Subcutaneous adipose tissue (tissue), 4 donors: ENCODE results near the gene ANKRD17. TPM values are rescaled to one million over a fixed set of nuclear protein-coding genes. Genes with fewer than 3 reads are reported as not detected.

Source experiments
- total RNA-seq, 4 donors: library from RNA; depleted of rRNA; stranded (reverse); fragments of >200 nt; gene quantifications; one replicate each; pipeline ENCODE4 v1.1.0, GENCODE V29; 2016
- TF ChIP-seq, protein P1 (sequence below): fragments of 450-650 bp; IDR thresholded peaks from one replicate; pipeline ENCODE4 v1.5.1; 2016; ENCODE audit warnings: low read depth, mild to moderate bottlenecking, control low read depth, antibody characterized with exemption, moderate library complexity

Gene ANKRD17
- total RNA-seq, 4 donors from 2014 or later: 54.6 to 67.7 (median 57.5) TPM

DNA sequence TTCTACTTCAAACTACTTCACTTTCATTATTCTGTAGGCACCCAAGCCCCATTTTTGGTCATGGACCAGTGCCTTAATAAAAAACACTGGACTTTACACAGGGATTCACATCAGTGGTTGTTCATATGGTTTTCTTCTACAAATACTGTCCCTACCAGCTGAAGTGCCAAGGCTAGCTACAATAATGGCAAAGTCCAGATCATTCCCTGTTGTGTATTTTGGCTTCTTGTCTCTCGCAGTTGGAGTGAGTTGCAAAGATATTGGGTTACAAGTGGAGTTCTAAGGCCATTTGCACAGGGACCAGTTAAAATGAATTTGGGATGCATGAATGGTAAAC, 16.7 kb upstream of the ANKRD17 start:
- TF ChIP-seq, protein P1, sequence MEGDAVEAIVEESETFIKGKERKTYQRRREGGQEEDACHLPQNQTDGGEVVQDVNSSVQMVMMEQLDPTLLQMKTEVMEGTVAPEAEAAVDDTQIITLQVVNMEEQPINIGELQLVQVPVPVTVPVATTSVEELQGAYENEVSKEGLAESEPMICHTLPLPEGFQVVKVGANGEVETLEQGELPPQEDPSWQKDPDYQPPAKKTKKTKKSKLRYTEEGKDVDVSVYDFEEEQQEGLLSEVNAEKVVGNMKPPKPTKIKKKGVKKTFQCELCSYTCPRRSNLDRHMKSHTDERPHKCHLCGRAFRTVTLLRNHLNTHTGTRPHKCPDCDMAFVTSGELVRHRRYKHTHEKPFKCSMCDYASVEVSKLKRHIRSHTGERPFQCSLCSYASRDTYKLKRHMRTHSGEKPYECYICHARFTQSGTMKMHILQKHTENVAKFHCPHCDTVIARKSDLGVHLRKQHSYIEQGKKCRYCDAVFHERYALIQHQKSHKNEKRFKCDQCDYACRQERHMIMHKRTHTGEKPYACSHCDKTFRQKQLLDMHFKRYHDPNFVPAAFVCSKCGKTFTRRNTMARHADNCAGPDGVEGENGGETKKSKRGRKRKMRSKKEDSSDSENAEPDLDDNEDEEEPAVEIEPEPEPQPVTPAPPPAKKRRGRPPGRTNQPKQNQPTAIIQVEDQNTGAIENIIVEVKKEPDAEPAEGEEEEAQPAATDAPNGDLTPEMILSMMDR: no peak

DNA sequence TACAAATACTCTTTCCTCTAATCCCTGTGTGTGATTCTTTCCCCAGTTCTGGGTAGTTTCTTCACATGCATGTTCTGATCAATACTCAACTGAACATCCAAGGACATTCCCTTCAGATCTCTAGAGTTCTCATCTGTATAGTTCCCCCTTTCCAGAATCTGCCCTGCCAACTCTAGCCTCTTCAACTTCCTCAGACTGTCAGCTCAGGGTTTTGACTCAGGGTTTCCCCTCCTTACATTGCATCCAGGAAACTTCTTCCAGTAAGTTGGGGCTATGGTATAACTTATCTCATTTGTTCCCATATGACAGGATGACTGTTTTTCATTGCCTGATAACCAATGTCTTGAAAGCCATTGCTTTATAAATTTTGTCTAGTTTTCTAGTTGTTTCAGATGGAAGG, 14.2 kb upstream of the ANKRD17 start:
- TF ChIP-seq, protein P1: no peak

DNA sequence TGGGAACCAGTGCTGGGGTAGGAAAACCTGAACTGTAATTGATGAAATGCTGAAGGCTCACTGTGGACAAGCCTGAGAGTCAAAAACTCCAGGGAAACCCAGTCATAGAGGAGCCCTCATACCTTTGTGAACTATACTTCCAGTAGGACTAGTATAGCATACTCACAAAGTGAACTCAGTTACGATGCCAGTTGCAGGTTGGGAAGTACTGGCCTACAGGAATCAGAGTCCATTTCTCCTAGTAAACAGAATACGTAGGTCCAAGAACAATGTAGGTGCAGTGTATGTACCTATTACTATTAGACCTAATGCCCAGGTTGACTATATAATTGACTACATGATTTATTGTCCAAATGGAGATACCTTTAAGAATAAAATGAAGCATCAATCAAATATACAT, 8.5 kb upstream of the ANKRD17 start:
- TF ChIP-seq, protein P1: no peak

DNA sequence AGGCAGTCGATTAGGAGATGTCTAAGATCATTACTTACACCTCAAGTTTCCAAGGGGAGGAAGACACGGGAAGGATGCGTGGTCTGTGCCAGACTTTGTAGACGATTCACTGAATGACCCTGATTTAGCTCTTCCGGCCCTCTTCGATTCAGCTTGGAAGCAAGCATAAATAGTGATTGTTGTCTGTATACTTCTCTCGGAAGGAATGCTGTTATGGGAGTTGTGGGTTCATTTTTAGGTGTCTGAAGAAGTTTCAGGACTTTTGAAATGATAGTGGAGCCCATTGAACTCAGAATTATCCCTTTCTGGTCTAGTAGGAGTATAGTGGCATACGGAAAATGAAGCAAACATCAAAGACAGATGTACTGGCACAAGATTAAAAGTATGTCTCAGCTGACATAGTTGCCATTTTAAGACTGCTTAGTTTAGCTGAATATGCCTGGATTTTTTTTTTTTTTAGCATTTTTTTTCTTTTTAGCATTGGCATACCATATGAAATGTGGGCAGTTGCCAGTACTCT, 1.0 kb upstream of the ANKRD17 start:
- TF ChIP-seq, protein P1: no peak

DNA sequence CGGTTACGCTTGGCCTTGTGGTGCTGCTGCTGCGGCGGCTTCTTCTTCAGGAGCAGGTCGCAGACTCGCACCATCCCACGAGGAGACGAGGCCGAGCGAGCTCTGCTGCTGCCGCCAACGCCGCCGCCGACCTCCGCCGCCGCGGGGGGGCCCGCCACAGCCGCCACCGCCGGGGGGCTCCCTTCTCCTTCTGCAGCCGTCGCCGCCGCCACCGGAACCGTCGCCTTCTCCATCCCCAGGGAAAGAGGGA, 237 bp downstream of the ANKRD17 start:
- TF ChIP-seq, protein P1: no peak

DNA sequence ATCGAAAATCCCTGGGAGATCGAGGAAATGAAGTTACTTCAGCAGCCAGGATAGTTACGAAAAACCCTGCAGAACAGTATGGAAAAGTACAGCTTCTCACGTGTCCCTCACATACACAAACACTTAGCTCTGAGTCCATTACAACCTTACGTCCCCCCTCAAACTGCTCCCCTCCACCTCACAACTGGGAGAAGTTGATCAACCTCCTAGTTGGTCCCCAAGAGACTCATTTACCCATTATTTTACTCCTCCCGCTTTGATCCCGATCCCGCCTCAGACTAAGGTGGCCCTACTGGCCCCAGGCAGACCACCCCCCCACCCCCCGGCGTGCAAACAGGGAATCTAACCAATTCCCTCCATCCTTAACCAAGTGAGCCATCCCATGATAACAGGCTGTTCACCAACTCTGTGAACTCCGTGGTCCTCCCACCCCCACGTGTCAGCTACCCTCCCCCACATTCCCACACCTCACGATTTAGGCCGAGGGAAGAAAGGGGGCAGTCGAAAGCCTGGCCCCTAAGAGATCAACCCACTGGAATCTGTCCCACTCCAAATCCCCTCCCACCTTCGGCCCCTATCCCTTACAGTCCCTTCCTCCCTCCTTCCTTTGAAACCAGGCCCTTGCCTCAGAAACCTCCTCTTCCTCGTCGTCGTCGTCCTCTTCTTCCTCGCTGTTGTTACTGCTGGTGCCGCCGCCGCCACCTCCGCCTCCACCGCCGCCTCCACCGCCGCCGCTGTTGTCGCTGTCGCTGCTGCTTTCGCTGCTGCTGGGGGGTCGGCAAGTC, 755 bp downstream of the ANKRD17 start:
- TF ChIP-seq, protein P1: no peak

DNA sequence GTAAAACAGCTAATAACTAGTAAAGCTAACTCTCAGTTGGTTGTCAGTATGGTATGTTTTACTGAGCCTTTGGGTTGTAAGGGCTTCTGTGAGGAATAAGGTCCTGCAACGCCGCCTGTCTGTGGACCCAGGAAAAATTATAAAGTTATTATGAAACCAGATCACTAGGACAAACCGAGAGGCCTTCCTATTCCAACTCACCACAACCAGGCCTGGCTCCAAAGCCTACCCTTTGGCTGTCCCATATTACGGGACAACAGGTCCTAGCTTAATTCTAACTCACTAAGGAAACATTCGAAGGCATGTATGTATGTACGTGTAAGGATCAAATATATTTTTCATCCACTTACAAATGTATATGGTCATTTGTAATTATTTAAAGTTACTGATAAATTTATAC, 1.4 kb downstream of the ANKRD17 start:
- TF ChIP-seq, protein P1: no peak
